ENCODE data around the gene LGALSL. TPM values are rescaled to one million over a fixed set of nuclear protein-coding genes. Genes with fewer than 3 reads are reported as not detected.

The LGALSL gene
- total RNA-seq, 1 donor from 2014 or later: 30.2 TPM

GRCh38 chr2:64410671-64411070 is 43.3 kb upstream of the LGALSL start:
- TF ChIP-seq, protein P1, sequence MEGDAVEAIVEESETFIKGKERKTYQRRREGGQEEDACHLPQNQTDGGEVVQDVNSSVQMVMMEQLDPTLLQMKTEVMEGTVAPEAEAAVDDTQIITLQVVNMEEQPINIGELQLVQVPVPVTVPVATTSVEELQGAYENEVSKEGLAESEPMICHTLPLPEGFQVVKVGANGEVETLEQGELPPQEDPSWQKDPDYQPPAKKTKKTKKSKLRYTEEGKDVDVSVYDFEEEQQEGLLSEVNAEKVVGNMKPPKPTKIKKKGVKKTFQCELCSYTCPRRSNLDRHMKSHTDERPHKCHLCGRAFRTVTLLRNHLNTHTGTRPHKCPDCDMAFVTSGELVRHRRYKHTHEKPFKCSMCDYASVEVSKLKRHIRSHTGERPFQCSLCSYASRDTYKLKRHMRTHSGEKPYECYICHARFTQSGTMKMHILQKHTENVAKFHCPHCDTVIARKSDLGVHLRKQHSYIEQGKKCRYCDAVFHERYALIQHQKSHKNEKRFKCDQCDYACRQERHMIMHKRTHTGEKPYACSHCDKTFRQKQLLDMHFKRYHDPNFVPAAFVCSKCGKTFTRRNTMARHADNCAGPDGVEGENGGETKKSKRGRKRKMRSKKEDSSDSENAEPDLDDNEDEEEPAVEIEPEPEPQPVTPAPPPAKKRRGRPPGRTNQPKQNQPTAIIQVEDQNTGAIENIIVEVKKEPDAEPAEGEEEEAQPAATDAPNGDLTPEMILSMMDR (IDR thresholded peaks at IDR 0.05; ENCODE audit: unreplicated experiment): no peak
- peaks cover 17% of the 10 kb centered on the region for H3K4me1 Mint-ChIP-seq (ENCODE audit: unreplicated experiment)
- H3K4me3 Mint-ChIP-seq (ENCODE audit: unreplicated experiment): no peak overlapping the region
- H3K27me3 Mint-ChIP-seq (ENCODE audit: unreplicated experiment): peaks cover 1% of the 10 kb centered on the region
- H3K27ac Mint-ChIP-seq (ENCODE audit: unreplicated experiment): no peak overlapping the region
- no peak for DNase-seq (ENCODE audit: low spot score)
- H3K36me3 Mint-ChIP-seq (ENCODE audit: low read depth, unreplicated experiment): no peaks in the 10 kb centered on the region
- no peaks in the 10 kb centered on the region for H3K9me3 Mint-ChIP-seq (ENCODE audit: unreplicated experiment)

DNA sequence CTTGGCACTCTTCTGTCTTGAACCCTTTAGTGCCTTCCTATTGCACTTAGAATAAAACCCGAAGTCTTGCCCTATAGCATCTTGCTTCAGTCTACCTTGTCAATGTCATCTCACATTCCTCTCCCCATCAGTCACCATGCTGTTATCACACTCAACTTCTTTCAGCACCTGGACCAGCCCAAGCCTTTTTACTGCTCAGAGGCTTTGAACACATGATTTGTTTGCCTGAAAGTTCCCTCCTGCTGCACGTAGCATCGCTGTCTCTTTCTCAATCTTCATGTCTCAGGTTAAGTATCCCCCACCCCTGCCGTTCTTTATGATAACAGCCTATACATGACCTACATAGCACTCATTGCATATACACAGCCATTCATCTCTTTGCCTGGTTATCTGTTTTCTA is 41.3 kb upstream of the LGALSL start:
- peaks cover 8% of the 10 kb centered on the region for H3K4me1 Mint-ChIP-seq (ENCODE audit: unreplicated experiment)
- no peaks in the 10 kb centered on the region for H3K36me3 Mint-ChIP-seq (ENCODE audit: low read depth, unreplicated experiment)
- TF ChIP-seq, protein P1 (IDR thresholded peaks at IDR 0.05; ENCODE audit: unreplicated experiment): no peak
- no peak overlapping the region for H3K4me3 Mint-ChIP-seq (ENCODE audit: unreplicated experiment)
- no peak overlapping the region for H3K27ac Mint-ChIP-seq (ENCODE audit: unreplicated experiment)
- H3K27me3 Mint-ChIP-seq (ENCODE audit: unreplicated experiment): peaks cover 4% of the 10 kb centered on the region
- no peak for DNase-seq (ENCODE audit: low spot score)
- H3K9me3 Mint-ChIP-seq (ENCODE audit: unreplicated experiment): no peaks in the 10 kb centered on the region

DNA sequence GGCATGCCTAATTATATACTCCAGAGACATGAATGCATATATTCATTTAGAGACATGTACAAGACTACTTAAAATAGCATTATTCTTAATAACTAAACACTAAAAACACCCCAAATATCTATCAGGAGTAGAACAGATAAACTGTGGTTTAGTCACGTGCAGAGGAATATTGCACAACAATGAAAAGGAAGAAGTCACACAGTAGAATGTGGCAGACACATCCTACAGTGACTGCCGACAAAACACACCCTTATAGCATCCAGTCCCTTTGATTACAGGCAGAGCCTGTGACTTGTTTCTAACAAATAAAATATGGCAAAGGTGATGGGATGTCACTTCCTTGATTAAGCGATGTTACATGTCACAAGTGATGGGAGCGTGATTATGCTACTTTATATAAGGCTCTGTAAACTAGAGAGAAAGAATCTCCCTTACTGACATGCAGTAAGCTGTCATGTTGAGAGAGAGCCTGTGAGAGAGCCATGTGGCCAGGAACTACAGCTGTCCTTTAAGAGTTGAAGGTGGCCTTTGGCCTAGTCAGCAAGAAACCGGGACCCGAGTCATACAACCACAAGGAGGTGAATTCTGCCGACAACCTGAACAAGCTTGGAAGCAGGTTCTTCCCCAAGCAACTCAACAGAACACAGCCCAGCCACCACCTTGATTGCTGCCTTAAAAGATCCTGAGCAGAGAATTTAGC is 39.1 kb upstream of the LGALSL start:
- TF ChIP-seq, protein P1 (IDR thresholded peaks at IDR 0.05; ENCODE audit: unreplicated experiment): no peak
- H3K4me3 Mint-ChIP-seq (ENCODE audit: unreplicated experiment): no peak overlapping the region

DNA sequence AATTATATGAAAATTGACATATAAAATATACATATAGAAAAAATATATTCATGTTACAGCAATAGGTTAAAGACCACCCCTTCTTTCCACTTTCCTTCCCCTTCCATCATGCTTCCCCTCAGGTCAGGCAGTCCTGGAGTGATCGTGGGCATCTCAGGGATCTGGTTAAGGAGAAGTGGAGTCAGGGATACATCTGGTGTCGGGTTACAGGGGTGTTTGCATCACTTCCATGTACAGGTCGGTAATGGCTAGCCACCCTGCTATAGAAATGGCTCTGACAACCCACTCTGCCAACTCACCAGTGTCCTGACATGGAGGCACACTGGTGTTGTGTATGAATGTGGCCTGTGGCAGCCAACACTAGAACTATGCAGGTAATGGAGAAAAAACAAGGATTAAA is 36.3 kb upstream of the LGALSL start:
- Mint-ChIP-seq H3K4me3 (ENCODE audit: unreplicated experiment) (no peak overlapping the region), H3K9me3 (ENCODE audit: unreplicated experiment) (no peaks in the 10 kb centered on the region), H3K36me3 (ENCODE audit: low read depth, unreplicated experiment) (no peaks in the 10 kb centered on the region), H3K27me3 (ENCODE audit: unreplicated experiment) (peaks cover 4% of the 10 kb centered on the region), H3K4me1 (ENCODE audit: unreplicated experiment) (peaks cover 3% of the 10 kb centered on the region), H3K27ac (ENCODE audit: unreplicated experiment) (no peak overlapping the region)
- DNase-seq (ENCODE audit: low spot score): no peak
- TF ChIP-seq, protein P1 (IDR thresholded peaks at IDR 0.05; ENCODE audit: unreplicated experiment): no peak

More for the DNA sequence above, 39.1 kb upstream of the LGALSL start:
- no peak overlapping the region for H3K27ac Mint-ChIP-seq (ENCODE audit: unreplicated experiment)
- no peak for DNase-seq (ENCODE audit: low spot score)
- no peaks in the 10 kb centered on the region for H3K36me3 Mint-ChIP-seq (ENCODE audit: low read depth, unreplicated experiment)
- H3K4me1 Mint-ChIP-seq (ENCODE audit: unreplicated experiment): peaks cover 3% of the 10 kb centered on the region
- H3K27me3 Mint-ChIP-seq (ENCODE audit: unreplicated experiment): peaks cover 4% of the 10 kb centered on the region
- no peaks in the 10 kb centered on the region for H3K9me3 Mint-ChIP-seq (ENCODE audit: unreplicated experiment)

DNA sequence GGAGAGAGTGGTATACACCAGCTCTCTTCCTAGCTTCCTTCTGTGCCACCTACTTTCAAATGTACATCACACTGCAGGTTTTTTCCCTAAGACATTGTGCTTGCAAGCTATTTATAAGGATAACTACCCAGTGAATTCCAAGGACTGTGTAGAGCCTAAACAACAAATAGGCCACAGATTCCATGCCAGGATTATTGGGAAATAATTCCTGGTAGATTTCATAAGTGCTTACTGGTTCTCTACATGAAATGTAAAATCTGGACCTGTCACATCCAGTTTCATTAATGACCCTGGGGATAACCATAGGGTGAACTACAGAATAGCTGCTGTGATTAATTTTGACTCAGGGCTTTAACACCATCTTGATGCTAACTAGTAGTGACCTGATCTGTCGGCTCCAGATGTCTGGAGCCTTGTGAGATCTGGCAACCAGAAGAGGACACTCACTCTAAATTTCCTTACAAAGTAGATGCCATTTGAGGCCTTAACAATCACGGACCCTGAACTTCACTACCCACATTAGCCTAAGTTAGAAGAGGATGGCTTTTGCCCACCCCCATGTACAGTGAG is 34.3 kb upstream of the LGALSL start:
- H3K36me3 Mint-ChIP-seq (ENCODE audit: low read depth, unreplicated experiment): no peaks in the 10 kb centered on the region
- TF ChIP-seq, protein P1 (IDR thresholded peaks at IDR 0.05; ENCODE audit: unreplicated experiment): no peak
- DNase-seq (ENCODE audit: low spot score): no peak
- H3K4me3 Mint-ChIP-seq (ENCODE audit: unreplicated experiment): no peak overlapping the region
- H3K27ac Mint-ChIP-seq (ENCODE audit: unreplicated experiment): no peak overlapping the region
- peaks cover 3% of the 10 kb centered on the region for H3K4me1 Mint-ChIP-seq (ENCODE audit: unreplicated experiment)
- H3K27me3 Mint-ChIP-seq (ENCODE audit: unreplicated experiment): peaks cover 4% of the 10 kb centered on the region
- H3K9me3 Mint-ChIP-seq (ENCODE audit: unreplicated experiment): no peaks in the 10 kb centered on the region

All from endothelial cell (in vitro differentiated cells).